Measurements from ENCODE around the gene KLF11. TPM values are rescaled to one million over a fixed set of nuclear protein-coding genes. Genes with fewer than 3 reads are reported as not detected.

The KLF11 gene
- total and polyA plus RNA-seq, 9 of the 15 experiments (the other 6 are each of a cell fraction or from before 2014, with no cell fraction given) = 2.1 to 13.4 (median 6.5) TPM

GRCh38 chr2:10043256-10043905 lies at the start of gene KLF11 (continued):
- TF ChIP-seq, protein P1, sequence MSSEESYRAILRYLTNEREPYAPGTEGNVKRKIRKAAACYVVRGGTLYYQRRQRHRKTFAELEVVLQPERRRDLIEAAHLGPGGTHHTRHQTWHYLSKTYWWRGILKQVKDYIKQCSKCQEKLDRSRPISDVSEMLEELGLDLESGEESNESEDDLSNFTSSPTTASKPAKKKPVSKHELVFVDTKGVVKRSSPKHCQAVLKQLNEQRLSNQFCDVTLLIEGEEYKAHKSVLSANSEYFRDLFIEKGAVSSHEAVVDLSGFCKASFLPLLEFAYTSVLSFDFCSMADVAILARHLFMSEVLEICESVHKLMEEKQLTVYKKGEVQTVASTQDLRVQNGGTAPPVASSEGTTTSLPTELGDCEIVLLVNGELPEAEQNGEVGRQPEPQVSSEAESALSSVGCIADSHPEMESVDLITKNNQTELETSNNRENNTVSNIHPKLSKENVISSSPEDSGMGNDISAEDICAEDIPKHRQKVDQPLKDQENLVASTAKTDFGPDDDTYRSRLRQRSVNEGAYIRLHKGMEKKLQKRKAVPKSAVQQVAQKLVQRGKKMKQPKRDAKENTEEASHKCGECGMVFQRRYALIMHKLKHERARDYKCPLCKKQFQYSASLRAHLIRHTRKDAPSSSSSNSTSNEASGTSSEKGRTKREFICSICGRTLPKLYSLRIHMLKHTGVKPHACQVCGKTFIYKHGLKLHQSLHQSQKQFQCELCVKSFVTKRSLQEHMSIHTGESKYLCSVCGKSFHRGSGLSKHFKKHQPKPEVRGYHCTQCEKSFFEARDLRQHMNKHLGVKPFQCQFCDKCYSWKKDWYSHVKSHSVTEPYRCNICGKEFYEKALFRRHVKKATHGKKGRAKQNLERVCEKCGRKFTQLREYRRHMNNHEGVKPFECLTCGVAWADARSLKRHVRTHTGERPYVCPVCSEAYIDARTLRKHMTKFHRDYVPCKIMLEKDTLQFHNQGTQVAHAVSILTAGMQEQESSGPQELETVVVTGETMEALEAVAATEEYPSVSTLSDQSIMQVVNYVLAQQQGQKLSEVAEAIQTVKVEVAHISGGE (CRISPR knock-in tag; IDR thresholded peaks at IDR 0.05) = no peak
- TF ChIP-seq MCM3 (IDR thresholded peaks at IDR 0.05) (no peak), NFE2 (IDR thresholded peaks at IDR 0.05; ENCODE audit: low read depth) (no peak), TSC22D4 (tag; IDR thresholded peaks at IDR 0.05) (no peak), CEBPB (tag; IDR thresholded peaks at IDR 0.05) (no peak), HNRNPK (IDR thresholded peaks at IDR 0.05; ENCODE audit: low read depth, low read length, poor library complexity, severe bottlenecking) (no peak), HMG20B (CRISPR knock-in tag; IDR thresholded peaks at IDR 0.05) (no peak), SMAD3 (CRISPR knock-in tag; conservative IDR thresholded peaks at IDR 0.05) (no peak), MBD1 (CRISPR knock-in tag; IDR thresholded peaks at IDR 0.05) (no peak), HDAC2 (IDR thresholded peaks at IDR 0.05) (no peak), MAX (CRISPR knock-in tag; IDR thresholded peaks at IDR 0.05) (peak; percentile 90), MAFG (tag; conservative IDR thresholded peaks at IDR 0.05) (no peak), ZKSCAN3 (CRISPR knock-in tag; IDR thresholded peaks at IDR 0.05) (no peak), ZBED1 (IDR thresholded peaks at IDR 0.05) (no peak), CAMTA2 (CRISPR knock-in tag; conservative IDR thresholded peaks at IDR 0.05) (no peak), ZFPM2 (CRISPR knock-in tag; IDR thresholded peaks at IDR 0.05) (no peak), HBP1 (CRISPR knock-in tag; IDR thresholded peaks at IDR 0.05) (no peak)
- TF ChIP-seq, protein P2, sequence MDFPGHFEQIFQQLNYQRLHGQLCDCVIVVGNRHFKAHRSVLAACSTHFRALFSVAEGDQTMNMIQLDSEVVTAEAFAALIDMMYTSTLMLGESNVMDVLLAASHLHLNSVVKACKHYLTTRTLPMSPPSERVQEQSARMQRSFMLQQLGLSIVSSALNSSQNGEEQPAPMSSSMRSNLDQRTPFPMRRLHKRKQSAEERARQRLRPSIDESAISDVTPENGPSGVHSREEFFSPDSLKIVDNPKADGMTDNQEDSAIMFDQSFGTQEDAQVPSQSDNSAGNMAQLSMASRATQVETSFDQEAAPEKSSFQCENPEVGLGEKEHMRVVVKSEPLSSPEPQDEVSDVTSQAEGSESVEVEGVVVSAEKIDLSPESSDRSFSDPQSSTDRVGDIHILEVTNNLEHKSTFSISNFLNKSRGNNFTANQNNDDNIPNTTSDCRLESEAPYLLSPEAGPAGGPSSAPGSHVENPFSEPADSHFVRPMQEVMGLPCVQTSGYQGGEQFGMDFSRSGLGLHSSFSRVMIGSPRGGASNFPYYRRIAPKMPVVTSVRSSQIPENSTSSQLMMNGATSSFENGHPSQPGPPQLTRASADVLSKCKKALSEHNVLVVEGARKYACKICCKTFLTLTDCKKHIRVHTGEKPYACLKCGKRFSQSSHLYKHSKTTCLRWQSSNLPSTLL (IDR thresholded peaks at IDR 0.05) = no peak
- TF ChIP-seq, protein P3, sequence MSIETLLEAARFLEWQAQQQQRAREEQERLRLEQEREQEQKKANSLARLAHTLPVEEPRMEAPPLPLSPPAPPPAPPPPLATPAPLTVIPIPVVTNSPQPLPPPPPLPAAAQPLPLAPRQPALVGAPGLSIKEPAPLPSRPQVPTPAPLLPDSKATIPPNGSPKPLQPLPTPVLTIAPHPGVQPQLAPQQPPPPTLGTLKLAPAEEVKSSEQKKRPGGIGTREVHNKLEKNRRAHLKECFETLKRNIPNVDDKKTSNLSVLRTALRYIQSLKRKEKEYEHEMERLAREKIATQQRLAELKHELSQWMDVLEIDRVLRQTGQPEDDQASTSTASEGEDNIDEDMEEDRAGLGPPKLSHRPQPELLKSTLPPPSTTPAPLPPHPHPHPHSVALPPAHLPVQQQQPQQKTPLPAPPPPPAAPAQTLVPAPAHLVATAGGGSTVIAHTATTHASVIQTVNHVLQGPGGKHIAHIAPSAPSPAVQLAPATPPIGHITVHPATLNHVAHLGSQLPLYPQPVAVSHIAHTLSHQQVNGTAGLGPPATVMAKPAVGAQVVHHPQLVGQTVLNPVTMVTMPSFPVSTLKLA (conservative IDR thresholded peaks at IDR 0.05) = 0 out of 4 replicates have a peak, but pooled peaks of 1 of the 2 experiments have one; percentile 8
